ENCODE results near the gene AK5.

DNA sequence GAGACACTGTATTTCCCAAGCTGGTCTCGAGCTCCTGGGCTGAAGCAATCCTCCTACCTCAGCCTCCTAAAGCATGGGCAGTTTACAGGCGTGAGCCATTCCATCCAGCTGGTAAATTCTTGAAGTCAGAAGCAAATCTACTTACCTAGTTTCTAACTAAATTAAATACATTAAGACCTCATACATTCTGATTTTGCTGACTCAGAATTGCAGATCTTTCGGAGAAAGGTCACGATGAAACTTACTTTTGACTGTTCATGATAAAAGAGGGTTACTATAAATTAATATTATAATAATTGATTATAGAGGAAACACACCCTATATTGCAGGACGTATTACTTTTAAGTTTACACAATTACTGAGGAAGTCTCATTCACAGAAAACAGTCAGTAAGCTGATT is 268.3 kb downstream of the AK5 start:
- TF ChIP-seq, protein P1, sequence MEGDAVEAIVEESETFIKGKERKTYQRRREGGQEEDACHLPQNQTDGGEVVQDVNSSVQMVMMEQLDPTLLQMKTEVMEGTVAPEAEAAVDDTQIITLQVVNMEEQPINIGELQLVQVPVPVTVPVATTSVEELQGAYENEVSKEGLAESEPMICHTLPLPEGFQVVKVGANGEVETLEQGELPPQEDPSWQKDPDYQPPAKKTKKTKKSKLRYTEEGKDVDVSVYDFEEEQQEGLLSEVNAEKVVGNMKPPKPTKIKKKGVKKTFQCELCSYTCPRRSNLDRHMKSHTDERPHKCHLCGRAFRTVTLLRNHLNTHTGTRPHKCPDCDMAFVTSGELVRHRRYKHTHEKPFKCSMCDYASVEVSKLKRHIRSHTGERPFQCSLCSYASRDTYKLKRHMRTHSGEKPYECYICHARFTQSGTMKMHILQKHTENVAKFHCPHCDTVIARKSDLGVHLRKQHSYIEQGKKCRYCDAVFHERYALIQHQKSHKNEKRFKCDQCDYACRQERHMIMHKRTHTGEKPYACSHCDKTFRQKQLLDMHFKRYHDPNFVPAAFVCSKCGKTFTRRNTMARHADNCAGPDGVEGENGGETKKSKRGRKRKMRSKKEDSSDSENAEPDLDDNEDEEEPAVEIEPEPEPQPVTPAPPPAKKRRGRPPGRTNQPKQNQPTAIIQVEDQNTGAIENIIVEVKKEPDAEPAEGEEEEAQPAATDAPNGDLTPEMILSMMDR (optimal IDR thresholded peaks at IDR 0.05 in 1 of 3, IDR thresholded peaks at IDR 0.05 in 1 of 3, conservative IDR thresholded peaks at IDR 0.05 in 1 of 3; ENCODE audit: extremely low read depth in 1 of 3, insufficient read depth in 2 of 3, low read length in 3 of 3) = no peak
- TF ChIP-seq EZH2 (IDR thresholded peaks at IDR 0.05; ENCODE audit: low read length) = no peak
